Measurements from ENCODE around the gene SMU1.

- TF ChIP-seq CTCF (IDR thresholded peaks at IDR 0.05; ENCODE audit: low read depth, low read length) (no peak), EZH2phosphoT487 (IDR thresholded peaks at IDR 0.05; ENCODE audit: low read depth) (no peak)
Observed at GRCh38 chr9:33043671-33044070, 32.8 kb downstream of the SMU1 start.
